ENCODE results near the gene DPT. TPM values are rescaled to one million over a fixed set of nuclear protein-coding genes. Genes with fewer than 3 reads are reported as not detected.

The DPT gene
- total RNA-seq, 2 donors from 2014 or later, result not detected

DNA sequence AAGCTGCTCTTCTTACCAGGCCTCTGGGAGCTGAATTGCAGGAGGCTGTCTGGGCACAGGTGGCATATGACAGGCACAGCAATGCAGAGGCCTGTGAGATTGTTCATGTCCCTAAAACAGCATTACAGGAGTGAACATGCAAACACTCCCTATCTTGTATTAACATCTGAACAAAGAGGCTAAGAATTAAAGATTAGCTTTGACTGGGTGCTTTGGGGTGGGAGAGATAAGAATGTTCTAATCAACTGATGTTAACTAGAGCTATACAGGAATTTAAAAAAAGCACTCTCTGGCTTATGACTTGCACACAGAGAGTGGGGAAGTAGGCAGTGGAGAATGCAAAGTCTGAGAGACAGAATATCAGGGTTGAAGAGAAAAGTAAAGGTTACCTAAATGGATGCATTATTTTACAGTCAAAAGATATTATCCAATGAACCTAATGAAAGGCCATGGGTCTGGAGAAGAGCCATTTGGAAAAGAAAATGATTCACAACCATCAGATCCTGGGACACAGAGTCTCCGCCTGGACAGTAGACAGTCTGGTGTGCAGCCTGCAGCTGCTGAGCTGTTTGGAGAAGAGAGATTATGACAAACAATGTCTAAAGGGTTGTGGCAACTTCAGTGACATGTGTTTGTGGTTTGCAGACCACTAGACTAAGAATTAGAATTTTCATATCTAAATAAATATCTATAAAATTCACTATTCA is 20.2 kb downstream of the DPT start:
- H3K36me3 Mint-ChIP-seq (ENCODE audit: insufficient read depth in 2 of 2), result no peaks in the 10 kb centered on the region
- H3K4me3 Mint-ChIP-seq, result no peak overlapping the region
- H3K4me1 Mint-ChIP-seq (ENCODE audit: low read depth), result no peaks in the 10 kb centered on the region
- peaks cover 11% of the 10 kb centered on the region for H3K27me3 Mint-ChIP-seq (ENCODE audit: low read depth)
- ATAC-seq (replicated peaks in 1 of 2) (no peak), DNase-seq (no peak)
- H3K9me3 Mint-ChIP-seq, result no peaks in the 10 kb centered on the region
- no peak overlapping the region for H3K27ac Mint-ChIP-seq

DNA sequence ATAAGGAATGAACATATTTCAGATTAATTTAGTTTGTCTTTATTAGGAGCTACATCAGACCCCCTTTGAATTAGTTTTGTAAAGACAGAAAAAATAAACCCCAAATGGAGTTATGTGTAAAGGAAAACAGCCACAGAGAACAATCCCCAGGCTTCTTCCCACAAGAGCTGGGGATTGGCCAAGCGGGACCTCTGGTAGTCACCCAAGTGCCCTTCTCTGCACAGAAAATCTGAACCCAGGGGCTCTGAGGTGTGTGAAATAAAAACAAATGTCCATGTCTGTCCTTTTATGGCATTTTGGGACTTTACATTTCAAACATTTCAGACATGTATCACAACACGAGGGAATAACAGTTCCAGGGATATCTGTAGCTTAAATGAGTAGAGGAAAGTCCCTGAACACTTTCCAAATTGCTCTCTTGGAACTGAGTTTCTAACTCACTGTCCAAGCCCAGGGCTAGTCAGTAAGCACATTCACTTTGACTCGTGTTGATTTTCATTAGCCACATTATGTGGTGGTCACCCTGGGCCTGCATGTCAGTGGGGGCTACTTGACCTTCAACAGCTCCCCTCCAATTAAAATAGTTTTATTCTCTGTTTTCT is 22.5 kb downstream of the DPT start:
- ATAC-seq (replicated peaks in 1 of 2), result no peak
- H3K27me3 Mint-ChIP-seq (ENCODE audit: low read depth), result peaks cover 13% of the 10 kb centered on the region

DNA sequence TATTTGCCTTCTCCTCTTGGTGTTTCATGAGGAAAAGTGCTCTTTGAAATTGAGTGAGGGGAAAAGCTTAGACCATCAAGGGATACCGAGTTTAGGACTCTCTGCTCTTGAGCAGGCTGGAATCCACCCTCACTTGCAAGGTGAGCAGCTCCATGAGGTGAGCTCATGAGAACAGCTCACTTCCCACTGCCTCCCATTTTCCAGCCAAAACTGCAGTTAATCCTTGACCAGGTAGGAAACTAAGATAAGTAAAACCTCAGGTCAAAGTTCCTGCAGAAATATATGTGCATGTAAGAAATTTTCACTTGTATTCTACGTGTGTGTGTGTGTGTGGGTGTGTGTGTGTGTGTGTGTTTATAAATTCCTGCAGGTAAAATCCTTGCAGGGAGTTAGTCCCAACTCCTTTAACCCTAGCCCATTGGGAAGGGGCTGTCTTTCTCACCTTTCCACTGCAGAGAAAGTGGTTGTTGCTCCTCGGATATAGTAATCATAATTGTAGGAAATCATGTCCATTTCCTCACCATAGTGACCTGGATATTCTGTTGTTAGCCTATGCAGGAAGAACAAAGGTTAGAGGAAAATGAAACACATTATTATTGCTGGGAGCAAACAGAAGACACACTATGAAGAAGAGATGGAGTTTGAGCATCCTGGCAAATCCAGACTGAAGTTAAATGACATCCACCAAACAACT is 28.3 kb downstream of the DPT start:
- ATAC-seq (replicated peaks in 1 of 2) (no peak), DNase-seq (no peak)
- Mint-ChIP-seq H3K4me1 (ENCODE audit: low read depth) (no peaks in the 10 kb centered on the region), H3K27ac (no peak overlapping the region), H3K4me3 (no peak overlapping the region), H3K27me3 (ENCODE audit: low read depth) (peaks cover 9% of the 10 kb centered on the region), H3K36me3 (ENCODE audit: insufficient read depth in 2 of 2) (no peaks in the 10 kb centered on the region), H3K9me3 (no peaks in the 10 kb centered on the region)

More for the DNA sequence above, 22.5 kb downstream of the DPT start:
- no peak overlapping the region for H3K27ac Mint-ChIP-seq
- H3K4me3 Mint-ChIP-seq, result no peak overlapping the region
- H3K9me3 Mint-ChIP-seq, result no peaks in the 10 kb centered on the region
- H3K36me3 Mint-ChIP-seq (ENCODE audit: insufficient read depth in 2 of 2), result no peaks in the 10 kb centered on the region
- H3K4me1 Mint-ChIP-seq (ENCODE audit: low read depth), result no peaks in the 10 kb centered on the region
- no peak for DNase-seq

DNA sequence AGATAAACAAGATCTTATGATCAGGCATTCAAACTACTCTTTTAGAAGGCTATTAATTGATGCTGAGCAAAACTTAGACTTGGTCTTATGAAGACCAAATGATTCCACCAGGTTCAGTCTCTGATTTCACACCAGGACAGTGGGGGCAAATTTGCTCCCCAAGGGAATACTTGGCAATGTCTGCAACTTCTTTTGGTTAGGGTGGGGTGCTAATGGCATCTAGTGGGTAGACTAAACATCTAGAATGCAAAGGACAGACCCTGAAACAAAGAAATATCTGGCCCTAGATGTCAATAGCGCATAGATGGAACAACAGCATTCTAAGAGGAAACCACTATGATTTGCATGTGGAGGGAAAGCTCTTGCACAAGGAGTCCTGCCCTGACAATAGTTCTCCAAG is 30.6 kb downstream of the DPT start:
- no peaks in the 10 kb centered on the region for H3K4me1 Mint-ChIP-seq (ENCODE audit: low read depth)
- no peaks in the 10 kb centered on the region for H3K27me3 Mint-ChIP-seq (ENCODE audit: low read depth)
- no peaks in the 10 kb centered on the region for H3K9me3 Mint-ChIP-seq
- no peaks in the 10 kb centered on the region for H3K36me3 Mint-ChIP-seq (ENCODE audit: insufficient read depth in 2 of 2)
- no peak overlapping the region for H3K27ac Mint-ChIP-seq
- H3K4me3 Mint-ChIP-seq, result no peak overlapping the region
- DNase-seq (no peak), ATAC-seq (replicated peaks in 1 of 2) (no peak)

DNA sequence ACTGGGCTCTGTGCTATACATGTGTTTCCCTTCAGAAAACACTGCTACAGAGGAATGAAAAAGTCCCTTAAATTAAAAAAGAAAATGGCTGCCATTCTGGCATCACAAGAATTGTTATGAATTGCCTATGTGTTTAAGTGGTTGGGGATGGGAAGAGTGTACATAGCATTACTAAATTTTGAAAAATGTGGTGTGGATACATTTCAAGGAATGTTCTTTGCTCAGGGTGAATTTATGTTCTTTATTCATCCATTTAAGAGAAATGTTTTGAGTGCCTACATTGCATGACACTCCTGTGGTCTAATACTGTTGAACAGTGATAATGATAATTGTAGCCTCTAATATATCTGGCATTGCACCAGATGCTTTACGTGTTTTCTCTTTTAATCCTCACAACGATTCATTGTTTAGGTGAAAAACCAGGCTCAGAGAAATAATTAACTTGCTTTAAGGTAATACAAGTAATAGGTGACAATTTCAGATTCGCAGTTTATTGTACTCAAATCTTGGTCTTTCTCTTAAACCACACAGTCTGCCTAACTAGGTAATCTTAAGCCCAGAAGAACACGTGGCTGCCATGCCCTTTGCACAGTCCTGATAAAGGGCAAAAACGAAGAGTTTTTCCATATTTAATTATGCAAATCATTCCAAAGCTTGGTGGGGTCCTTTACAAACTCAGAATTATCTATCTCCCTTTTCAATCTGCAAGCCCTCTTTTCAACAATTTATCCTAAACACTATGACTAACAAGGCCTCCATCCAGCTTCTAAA is 31.5 kb downstream of the DPT start:
- DNase-seq, result no peak
- no peaks in the 10 kb centered on the region for H3K9me3 Mint-ChIP-seq
- no peak overlapping the region for H3K27ac Mint-ChIP-seq
- ATAC-seq (replicated peaks in 1 of 2), result no peak
- no peaks in the 10 kb centered on the region for H3K4me1 Mint-ChIP-seq (ENCODE audit: low read depth)
- H3K27me3 Mint-ChIP-seq (ENCODE audit: low read depth), result no peaks in the 10 kb centered on the region
- no peak overlapping the region for H3K4me3 Mint-ChIP-seq
- H3K36me3 Mint-ChIP-seq (ENCODE audit: insufficient read depth in 2 of 2), result no peaks in the 10 kb centered on the region

DNA sequence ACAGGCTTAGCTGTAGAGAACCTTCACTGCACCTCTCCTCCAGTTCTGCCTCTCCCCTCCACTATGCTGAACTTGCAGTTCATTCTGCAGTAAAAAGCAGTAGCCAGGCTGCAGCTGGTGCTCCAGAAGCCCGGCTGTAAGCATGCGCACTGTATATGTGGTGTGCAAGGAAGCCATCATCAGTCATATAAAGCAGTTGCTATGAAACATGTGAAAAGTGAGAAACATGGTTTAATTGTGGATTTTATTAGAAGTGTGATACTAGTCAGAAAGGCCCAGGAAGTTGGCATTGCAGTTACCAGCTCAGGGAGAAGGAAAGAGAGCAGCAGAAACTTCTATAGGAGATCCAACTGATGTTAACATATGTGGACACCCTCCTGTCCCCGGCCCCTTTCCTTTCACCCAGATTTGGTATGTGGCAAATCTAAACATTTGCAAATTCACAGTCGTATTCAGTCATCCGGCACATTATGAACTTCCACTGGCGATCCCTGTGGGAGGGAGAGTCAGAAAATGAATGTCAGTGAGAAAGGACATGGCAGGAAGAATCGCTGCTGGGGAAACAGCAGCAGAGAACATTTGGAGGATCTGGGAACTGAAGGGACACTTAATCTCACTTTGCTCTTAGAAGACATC is 32.8 kb downstream of the DPT start:
- Mint-ChIP-seq H3K27ac (no peak overlapping the region), H3K4me1 (ENCODE audit: low read depth) (no peaks in the 10 kb centered on the region), H3K27me3 (ENCODE audit: low read depth) (no peaks in the 10 kb centered on the region), H3K9me3 (no peaks in the 10 kb centered on the region), H3K36me3 (ENCODE audit: insufficient read depth in 2 of 2) (no peaks in the 10 kb centered on the region), H3K4me3 (no peak overlapping the region)
- ATAC-seq (replicated peaks in 1 of 2) (no peak), DNase-seq (no peak)

DNA sequence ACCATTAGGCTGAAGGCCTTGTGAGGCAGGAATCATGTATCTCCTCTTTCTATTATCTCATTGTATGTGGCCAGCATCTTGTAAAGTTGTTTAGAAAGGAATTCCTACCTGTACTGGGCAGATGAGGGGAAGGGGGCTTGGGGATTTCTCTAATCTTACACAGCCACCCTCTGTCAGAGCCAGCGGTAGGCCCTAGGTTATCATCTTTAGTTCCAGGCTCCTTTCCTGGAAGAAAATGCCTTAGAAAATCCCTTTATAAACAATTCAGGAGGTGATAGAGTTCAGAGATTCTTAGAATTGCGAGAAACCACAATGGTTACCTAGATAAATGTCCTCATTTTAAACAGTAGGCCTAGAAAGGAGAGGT is 35.2 kb downstream of the DPT start:
- ATAC-seq (replicated peaks in 1 of 2), result no peak
- DNase-seq, result no peak
- H3K36me3 Mint-ChIP-seq (ENCODE audit: insufficient read depth in 2 of 2), result no peaks in the 10 kb centered on the region
- peaks cover 10% of the 10 kb centered on the region for H3K27me3 Mint-ChIP-seq (ENCODE audit: low read depth)
- H3K27ac Mint-ChIP-seq, result no peak overlapping the region
- no peak overlapping the region for H3K4me3 Mint-ChIP-seq
- no peaks in the 10 kb centered on the region for H3K9me3 Mint-ChIP-seq
- no peaks in the 10 kb centered on the region for H3K4me1 Mint-ChIP-seq (ENCODE audit: low read depth)

DNA sequence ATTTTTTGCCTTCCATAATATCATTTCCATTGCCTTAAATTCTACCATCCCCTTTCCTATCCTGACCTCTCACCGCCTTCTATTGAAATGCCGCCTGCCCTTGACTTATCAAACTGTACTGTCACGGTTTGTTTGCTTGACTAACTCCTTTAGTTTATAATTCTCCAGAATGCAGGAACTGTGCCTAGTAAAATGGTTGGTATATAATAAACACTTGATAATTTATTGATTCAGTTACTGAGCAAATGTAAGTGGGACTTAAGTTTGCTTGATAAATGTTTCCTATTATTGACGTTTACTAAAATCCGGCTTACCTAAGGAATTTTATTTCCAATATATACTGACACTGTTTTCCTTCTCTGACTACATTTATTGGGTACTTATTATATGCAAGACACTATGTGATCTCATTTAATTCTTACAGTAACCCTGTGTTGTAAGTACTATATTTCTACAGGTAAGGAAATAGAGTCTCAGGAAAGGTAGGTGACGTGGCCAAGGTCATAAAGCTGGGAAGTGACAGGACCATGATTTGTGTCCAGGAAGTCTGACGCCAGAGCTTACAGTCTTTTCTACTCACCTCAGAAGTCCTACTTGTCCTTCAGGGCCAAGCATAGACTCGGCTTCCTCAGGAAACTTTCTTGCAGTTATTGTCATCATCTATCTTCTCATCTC is 35.7 kb downstream of the DPT start:
- Mint-ChIP-seq H3K9me3 (no peaks in the 10 kb centered on the region), H3K4me1 (ENCODE audit: low read depth) (no peaks in the 10 kb centered on the region), H3K27ac (no peak overlapping the region), H3K36me3 (ENCODE audit: insufficient read depth in 2 of 2) (no peaks in the 10 kb centered on the region), H3K4me3 (no peak overlapping the region), H3K27me3 (ENCODE audit: low read depth) (peaks cover 10% of the 10 kb centered on the region)
- DNase-seq (no peak), ATAC-seq (replicated peaks in 1 of 2) (no peak)

DNA sequence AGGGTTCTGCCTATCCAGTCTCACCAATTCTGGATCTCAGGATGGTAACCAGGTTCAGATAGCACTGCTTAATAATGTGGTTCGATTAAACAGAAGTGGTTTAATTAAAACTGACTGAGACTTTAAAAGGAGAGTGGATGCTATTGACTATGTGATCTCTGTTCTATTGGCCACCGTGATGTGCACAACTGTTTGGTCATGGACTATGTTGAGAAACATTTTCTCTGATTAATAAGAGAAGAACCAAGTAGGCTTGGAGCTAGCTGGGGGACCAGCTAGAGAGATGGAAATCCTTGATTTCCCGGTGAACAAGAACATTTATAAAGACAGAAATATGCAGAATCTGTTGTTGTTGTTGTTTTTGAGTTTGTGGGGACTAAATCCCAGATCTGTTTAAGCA is 36.5 kb downstream of the DPT start:
- peaks cover 10% of the 10 kb centered on the region for H3K27me3 Mint-ChIP-seq (ENCODE audit: low read depth)
- H3K4me3 Mint-ChIP-seq, result no peak overlapping the region
- no peak for DNase-seq
- no peak for ATAC-seq (replicated peaks in 1 of 2)
- H3K4me1 Mint-ChIP-seq (ENCODE audit: low read depth), result no peaks in the 10 kb centered on the region
- H3K36me3 Mint-ChIP-seq (ENCODE audit: insufficient read depth in 2 of 2), result no peaks in the 10 kb centered on the region
- no peaks in the 10 kb centered on the region for H3K9me3 Mint-ChIP-seq
- H3K27ac Mint-ChIP-seq, result no peak overlapping the region

DNA sequence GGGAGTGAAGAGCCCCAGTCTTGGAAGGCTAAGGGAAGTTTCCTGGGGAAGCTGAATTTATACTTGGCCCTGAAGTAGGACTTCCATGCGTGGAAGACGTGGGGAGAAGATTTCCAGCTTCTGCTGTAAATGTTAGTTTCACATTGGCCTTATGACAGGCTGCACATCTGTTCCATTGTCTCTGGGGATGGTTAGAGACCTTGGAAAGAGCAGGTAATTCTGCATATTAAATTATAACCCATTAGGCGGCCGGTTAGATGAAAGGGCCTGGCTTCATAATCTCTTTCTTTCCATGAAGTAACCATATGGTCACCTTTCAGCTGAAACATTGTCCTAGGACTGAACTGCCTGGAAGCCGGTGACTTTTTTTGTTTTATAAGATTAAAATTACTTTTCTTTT is 37.5 kb downstream of the DPT start:
- Mint-ChIP-seq H3K36me3 (ENCODE audit: insufficient read depth in 2 of 2) (no peaks in the 10 kb centered on the region), H3K9me3 (no peaks in the 10 kb centered on the region), H3K4me3 (no peak overlapping the region), H3K27me3 (ENCODE audit: low read depth) (peaks cover 10% of the 10 kb centered on the region), H3K4me1 (ENCODE audit: low read depth) (no peaks in the 10 kb centered on the region), H3K27ac (no peak overlapping the region)
- ATAC-seq (replicated peaks in 1 of 2) (no peak), DNase-seq (no peak)

DNA sequence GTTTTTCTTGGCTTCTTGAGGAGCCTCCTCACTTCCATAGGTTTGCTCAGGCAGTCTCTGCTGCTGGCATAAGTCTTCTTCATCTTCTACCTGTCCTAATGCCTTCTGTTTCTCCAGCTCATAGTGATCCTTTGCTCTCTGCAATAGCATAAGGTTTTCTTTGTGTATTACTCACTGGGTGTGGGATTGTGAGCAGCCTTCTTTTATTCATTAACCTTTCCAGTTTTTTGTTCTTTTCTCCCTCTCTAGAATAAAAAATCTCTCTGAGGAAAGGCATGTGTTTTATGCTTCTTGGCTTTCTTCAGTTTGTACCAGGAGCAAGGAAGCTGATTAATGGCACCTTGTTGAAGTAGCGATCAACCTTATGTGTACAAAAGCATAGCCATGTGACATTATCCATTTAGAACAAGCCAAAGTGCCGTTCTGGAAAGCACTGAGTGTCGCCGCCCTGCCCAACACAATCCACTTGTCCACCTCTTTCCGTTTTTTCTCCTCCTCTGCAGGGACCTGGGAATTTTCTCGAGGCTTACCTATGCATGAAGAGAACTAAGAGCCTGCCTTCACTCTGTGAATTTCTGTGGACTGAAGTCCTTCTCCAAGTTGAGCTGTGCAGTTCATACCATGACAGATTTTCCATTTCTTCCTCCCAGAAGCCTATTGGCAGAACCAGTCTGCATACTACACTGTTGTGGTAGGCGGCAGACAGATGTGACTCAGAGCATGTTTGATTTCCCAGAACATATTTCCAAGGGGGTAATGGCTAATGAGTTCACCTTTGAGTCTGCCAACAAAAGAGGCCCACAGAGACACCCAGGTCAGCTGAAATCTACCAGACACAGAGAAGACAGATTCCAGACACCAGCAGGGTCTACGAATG is 39.0 kb downstream of the DPT start:
- H3K36me3 Mint-ChIP-seq (ENCODE audit: insufficient read depth in 2 of 2), result no peaks in the 10 kb centered on the region
- H3K9me3 Mint-ChIP-seq, result no peaks in the 10 kb centered on the region
- H3K27me3 Mint-ChIP-seq (ENCODE audit: low read depth), result peaks cover 10% of the 10 kb centered on the region

DNA sequence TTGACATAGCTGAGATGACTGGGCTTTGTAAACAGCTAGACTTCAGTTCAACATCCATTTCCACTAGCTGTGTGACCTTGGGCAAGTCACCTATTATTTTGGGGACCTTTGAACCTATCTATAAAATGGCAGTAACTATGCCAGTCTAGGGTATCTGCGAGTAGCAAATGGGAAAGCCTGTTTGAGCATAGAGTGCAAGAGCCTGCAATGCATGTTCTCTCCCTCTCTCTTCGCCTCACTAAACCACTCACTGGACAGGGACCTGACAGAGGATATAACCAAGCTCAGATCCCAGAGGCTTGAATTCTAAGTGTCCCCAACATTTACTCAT is 39.7 kb downstream of the DPT start:
- Mint-ChIP-seq H3K36me3 (ENCODE audit: insufficient read depth in 2 of 2) (no peaks in the 10 kb centered on the region), H3K4me1 (ENCODE audit: low read depth) (no peaks in the 10 kb centered on the region), H3K27ac (no peak overlapping the region), H3K27me3 (ENCODE audit: low read depth) (peaks cover 10% of the 10 kb centered on the region), H3K9me3 (peaks cover 0 to 2% of the 10 kb centered on the region in 2 donors), H3K4me3 (no peak overlapping the region)
- ATAC-seq (replicated peaks in 1 of 2) (no peak), DNase-seq (no peak)

More for the DNA sequence above, 39.0 kb downstream of the DPT start:
- DNase-seq (no peak), ATAC-seq (replicated peaks in 1 of 2) (no peak)
- Mint-ChIP-seq H3K4me3 (no peak overlapping the region), H3K27ac (no peak overlapping the region), H3K4me1 (ENCODE audit: low read depth) (no peaks in the 10 kb centered on the region)

All from activated T-cell treated with anti-CD3 and anti-CD28 coated beads, Interleukin-2, amount 50 U/mL, for 72 hours (primary cell).